H7 (cell line): ENCODE data around the gene CELA1. TPM values are rescaled to one million over a fixed set of nuclear protein-coding genes. Genes with fewer than 3 reads are reported as not detected.
A peak's percentile ranks its signal among the peaks of the same experiment; 100 is the strongest.

ENCODE experiments used
- DNase-seq: peaks from one replicate; pipeline ENCODE4 v3.0.0; 2012
- H3K27me3 ChIP-seq: 2 replicates; pipeline ENCODE4 v1.6.0; 2011; ENCODE audit warnings: mild to moderate bottlenecking, low read length; ENCODE audit not compliant: control insufficient read depth, insufficient read depth
- H3K36me3 ChIP-seq: replicated peaks from 2 replicates; pipeline ENCODE4 v1.5.1; 2011; ENCODE audit warnings: low read length; ENCODE audit not compliant: control insufficient read depth, insufficient read depth
- H3K4me3 ChIP-seq: 2 replicates; pipeline ENCODE4 v1.5.1; 2011; ENCODE audit warnings: low read depth, mild to moderate bottlenecking, control low read depth, low read length, moderate library complexity; ENCODE audit not compliant: insufficient read depth
- total RNA-seq: library from RNA; depleted of rRNA; stranded (reverse); fragments of >200 nt; shearing (Covaris generic); gene quantifications from 2 replicates; pipeline ENCODE4 v1.2.3, GENCODE V29; 2014

CELA1 gene
- total RNA-seq, 1 experiment from 2014 or later, result not detected

GRCh38 chr12:51364001-51364400 lies 17.5 kb upstream of the CELA1 start:
- Histone ChIP-seq H3K36me3 (peaks cover 7% of the 10 kb centered on the region), H3K27me3 (no peaks in the 10 kb centered on the region), H3K4me3 (no peak overlapping the region)
- no peak for DNase-seq

- Histone ChIP-seq H3K4me3 (no peak overlapping the region), H3K27me3 (no peaks in the 10 kb centered on the region), H3K36me3 (peaks cover 7% of the 10 kb centered on the region)
- DNase-seq, result no peak
These were observed 16.4 kb upstream of the CELA1 start for GRCh38 chr12:51362747-51363342.

GRCh38 chr12:51362307-51362706 lies 15.8 kb upstream of the CELA1 start:
- peaks cover 8% of the 10 kb centered on the region for H3K36me3 ChIP-seq
- H3K27me3 ChIP-seq, result no peaks in the 10 kb centered on the region
- H3K4me3 ChIP-seq, result no peak overlapping the region
- no peak for DNase-seq

GRCh38 chr12:51361161-51362016 lies 14.9 kb upstream of the CELA1 start:
- Histone ChIP-seq H3K4me3 (no peak overlapping the region), H3K27me3 (no peaks in the 10 kb centered on the region), H3K36me3 (peaks cover 8% of the 10 kb centered on the region)
- no peak for DNase-seq

- no peak for DNase-seq
- no peaks in the 10 kb centered on the region for H3K27me3 ChIP-seq
These were observed 13.8 kb upstream of the CELA1 start for GRCh38 chr12:51360315-51360714.

GRCh38 chr12:51359851-51360250 lies 13.4 kb upstream of the CELA1 start:
- DNase-seq, result no peak
- Histone ChIP-seq H3K27me3 (no peaks in the 10 kb centered on the region), H3K36me3 (peaks cover 9% of the 10 kb centered on the region), H3K4me3 (no peak overlapping the region)

More at GRCh38 chr12:51360315-51360714, 13.8 kb upstream of the CELA1 start:
- Histone ChIP-seq H3K4me3 (no peak overlapping the region), H3K36me3 (peaks cover 9% of the 10 kb centered on the region)

GRCh38 chr12:51358496-51358895 lies 12.0 kb upstream of the CELA1 start:
- no peak for DNase-seq
- peaks cover 6% of the 10 kb centered on the region for H3K36me3 ChIP-seq
- H3K27me3 ChIP-seq, result no peaks in the 10 kb centered on the region
- no peak overlapping the region for H3K4me3 ChIP-seq

- no peak overlapping the region for H3K4me3 ChIP-seq
- peaks cover 6% of the 10 kb centered on the region for H3K36me3 ChIP-seq
- DNase-seq, result no peak
- H3K27me3 ChIP-seq, result no peaks in the 10 kb centered on the region
These were observed 11.0 kb upstream of the CELA1 start for GRCh38 chr12:51357374-51358047.

GRCh38 chr12:51351913-51352532 lies 5.5 kb upstream of the CELA1 start:
- peaks cover 1% of the 10 kb centered on the region; the same call in 1 of the 2 replicates for H3K36me3 ChIP-seq
- H3K4me3 ChIP-seq, result no peak overlapping the region
- DNase-seq, result peak; percentile 79
- H3K27me3 ChIP-seq, result no peaks in the 10 kb centered on the region

GRCh38 chr12:51349026-51349425 lies 2.5 kb upstream of the CELA1 start:
- H3K4me3 ChIP-seq, result no peak overlapping the region
- no peak for DNase-seq
- no peaks in the 10 kb centered on the region for H3K27me3 ChIP-seq
- H3K36me3 ChIP-seq, result no peaks in the 10 kb centered on the region

- Histone ChIP-seq H3K27me3 (no peaks in the 10 kb centered on the region), H3K4me3 (no peak overlapping the region), H3K36me3 (no peaks in the 10 kb centered on the region)
- no peak for DNase-seq
These were observed 1.6 kb upstream of the CELA1 start for GRCh38 chr12:51348116-51348515.

GRCh38 chr12:51345681-51346080 lies 798 bp downstream of the CELA1 start:
- H3K4me3 ChIP-seq, result no peak overlapping the region
- DNase-seq, result no peak
- H3K36me3 ChIP-seq, result no peaks in the 10 kb centered on the region
- H3K27me3 ChIP-seq, result no peaks in the 10 kb centered on the region

- Histone ChIP-seq H3K27me3 (no peaks in the 10 kb centered on the region), H3K4me3 (no peak overlapping the region), H3K36me3 (no peaks in the 10 kb centered on the region)
- no peak for DNase-seq
These were observed 3.3 kb downstream of the CELA1 start for GRCh38 chr12:51343201-51343600.

- no peak overlapping the region for H3K4me3 ChIP-seq
- no peak for DNase-seq
- H3K27me3 ChIP-seq, result no peaks in the 10 kb centered on the region
- no peaks in the 10 kb centered on the region for H3K36me3 ChIP-seq
These were observed 4.1 kb downstream of the CELA1 start for GRCh38 chr12:51342416-51342815.
